Mucosa of rectum (tissue), 2 donors: ENCODE measurements around the gene AJUBA.

Experiments used
- H3K27ac ChIP-seq, 2 donors: one replicate each; pipeline ENCODE4 v1.7.0; 2013; ENCODE audit warnings: inconsistent platforms in 2 of 2, low read depth in 2 of 2, low read length in 2 of 2
- H3K27me3 ChIP-seq, 2 donors: one replicate each; pipeline ENCODE4 v1.7.0; 2013; ENCODE audit warnings: low read length in 2 of 2; ENCODE audit not compliant: control insufficient read depth in 2 of 2, insufficient read depth in 2 of 2
- H3K36me3 ChIP-seq, 2 donors: one replicate each; pipeline ENCODE4 v1.7.0; 2013; ENCODE audit warnings: low read length in 2 of 2; ENCODE audit not compliant: control insufficient read depth in 2 of 2, insufficient read depth in 2 of 2
- H3K4me1 ChIP-seq, 2 donors: one replicate each; pipeline ENCODE4 v1.7.0; 2013; ENCODE audit warnings: low read length in 2 of 2, mild to moderate bottlenecking in 1 of 2; ENCODE audit not compliant: control insufficient read depth in 2 of 2, insufficient read depth in 2 of 2
- H3K4me3 ChIP-seq, 2 donors: one replicate each; pipeline ENCODE4 v1.7.0; 2013; ENCODE audit warnings: low read length in 2 of 2
- H3K9ac ChIP-seq, 2 donors: one replicate each; pipeline ENCODE4 v1.7.0; 2013; ENCODE audit warnings: low read length in 2 of 2, low read depth in 1 of 2, mild to moderate bottlenecking in 1 of 2
- H3K9me3 ChIP-seq, 2 donors: one replicate each; pipeline ENCODE4 v1.7.0; 2013; ENCODE audit warnings: low read length in 2 of 2; ENCODE audit not compliant: control insufficient read depth in 2 of 2
- donor health status: healthy.
- donor health status: Normal muscosa, but diverticular disease.

Gene AJUBA

GRCh38 chr14:22982477-22983245 lies at the start of gene AJUBA:
Gene AJUBA (minus strand): TSS chr14:22982551. CDS start chr14:22982266, 285 bp downstream.
- Histone ChIP-seq H3K27ac (peak within 1 kb of the TSS in 1 of 2 donors; percentile 32), H3K9ac (peak within 1 kb of the TSS; percentile 56 to 61), H3K27me3 (peaks cover 4 to 5% of the 10 kb centered on the region in 2 donors)

DNA sequence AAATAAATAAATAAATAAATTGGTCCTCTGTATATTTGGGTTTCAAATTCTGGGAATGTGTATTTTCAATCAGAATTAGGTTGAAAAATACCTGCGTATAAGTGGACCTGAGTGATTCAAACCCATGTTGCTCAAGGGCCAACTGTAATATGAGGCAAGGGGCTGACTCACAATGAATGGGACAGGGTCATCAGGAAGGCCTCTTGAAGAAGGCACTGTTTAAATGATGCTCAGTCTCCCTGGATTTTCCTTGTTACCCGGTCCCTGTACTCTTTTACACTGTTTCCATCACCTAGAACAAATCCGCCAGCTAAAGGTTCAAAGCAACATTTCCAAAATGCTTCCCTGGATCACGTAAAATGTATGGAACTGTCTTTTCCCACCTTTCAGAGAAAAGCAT lies 48.6 kb upstream of the AJUBA start:
- no peak overlapping the region for H3K27ac ChIP-seq
- H3K27me3 ChIP-seq, result no peaks in the 10 kb centered on the region
- H3K9ac ChIP-seq, result no peak overlapping the region
- no peaks in the 10 kb centered on the region for H3K9me3 ChIP-seq
- H3K36me3 ChIP-seq, result peaks cover 21 to 22% of the 10 kb centered on the region in 2 donors
- H3K4me3 ChIP-seq, result no peak overlapping the region
- peaks cover 11 to 12% of the 10 kb centered on the region in 2 donors for H3K4me1 ChIP-seq

More at GRCh38 chr14:22982477-22983245, at the start of gene AJUBA:
- peak within 1 kb of the TSS; percentile 77 to 87 for H3K4me3 ChIP-seq
- H3K4me1 ChIP-seq, result peaks cover 17% of the 10 kb centered on the region in 2 donors
- no peaks in the 10 kb centered on the region for H3K9me3 ChIP-seq
- peaks cover 0 to 2% of the 10 kb centered on the region in 2 donors for H3K36me3 ChIP-seq

DNA sequence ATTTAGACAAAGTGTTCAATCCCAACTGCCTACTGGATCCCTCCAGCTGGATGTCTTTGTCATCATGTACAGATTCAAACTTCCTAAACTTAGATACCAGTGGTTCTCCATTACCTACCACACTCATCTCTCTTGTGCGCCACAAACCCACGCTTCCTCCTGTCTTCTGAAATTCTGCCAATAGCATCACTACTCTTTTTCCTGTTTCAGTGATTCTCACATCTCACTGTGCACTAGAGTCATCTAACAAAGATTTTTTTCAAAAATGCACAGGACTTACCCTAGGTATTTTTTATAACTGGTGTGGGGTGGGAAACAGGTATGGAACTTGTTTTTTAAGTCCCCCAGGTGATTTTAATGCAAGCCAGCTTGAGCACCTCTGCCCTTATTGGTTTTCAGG lies 46.4 kb upstream of the AJUBA start:
- H3K4me3 ChIP-seq, result no peak overlapping the region
- H3K36me3 ChIP-seq, result peaks cover 29 to 33% of the 10 kb centered on the region in 2 donors
- no peak overlapping the region for H3K27ac ChIP-seq
- no peak overlapping the region for H3K9ac ChIP-seq
- peaks cover 6 to 9% of the 10 kb centered on the region in 2 donors for H3K4me1 ChIP-seq
- no peaks in the 10 kb centered on the region for H3K27me3 ChIP-seq
- no peaks in the 10 kb centered on the region for H3K9me3 ChIP-seq

GRCh38 chr14:23025151-23025814 lies 42.9 kb upstream of the AJUBA start:
- peaks cover 12 to 18% of the 10 kb centered on the region in 2 donors for H3K36me3 ChIP-seq
- H3K4me1 ChIP-seq, result peaks cover 0 to 2% of the 10 kb centered on the region in 2 donors
- H3K27me3 ChIP-seq, result no peaks in the 10 kb centered on the region
- H3K4me3 ChIP-seq, result no peak overlapping the region
- H3K27ac ChIP-seq, result no peak overlapping the region
- no peaks in the 10 kb centered on the region for H3K9me3 ChIP-seq
- H3K9ac ChIP-seq, result no peak overlapping the region

DNA sequence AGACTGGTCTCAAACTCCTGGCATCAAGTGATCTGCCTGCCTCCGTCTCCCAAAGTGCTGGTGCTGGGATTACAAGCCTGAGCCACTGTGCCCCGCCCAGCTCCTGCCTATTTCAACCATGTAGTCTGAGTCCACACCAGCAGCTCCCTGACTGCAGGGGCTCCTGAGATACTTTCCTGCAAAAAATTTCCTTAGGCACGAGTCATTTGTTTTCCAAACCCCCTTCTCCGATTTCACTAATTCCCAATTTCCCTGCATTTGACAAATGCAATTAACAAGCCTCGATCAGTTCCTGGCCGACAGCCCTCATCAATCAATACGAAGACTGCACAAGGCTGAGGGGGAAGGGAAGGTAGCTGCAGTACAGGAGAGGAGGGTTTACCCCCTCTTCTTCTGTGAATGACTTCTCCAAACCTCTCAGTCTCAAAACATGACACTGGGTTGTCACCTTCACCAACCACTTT lies 42.3 kb upstream of the AJUBA start:
- Histone ChIP-seq H3K9ac (no peak overlapping the region), H3K36me3 (peaks cover 12 to 18% of the 10 kb centered on the region in 2 donors), H3K4me1 (peaks cover 0 to 2% of the 10 kb centered on the region in 2 donors), H3K27ac (no peak overlapping the region), H3K9me3 (no peaks in the 10 kb centered on the region), H3K4me3 (no peak overlapping the region), H3K27me3 (no peaks in the 10 kb centered on the region)

GRCh38 chr14:23023795-23024152 lies 41.4 kb upstream of the AJUBA start:
- Histone ChIP-seq H3K9ac (no peak overlapping the region), H3K9me3 (no peaks in the 10 kb centered on the region), H3K27me3 (no peaks in the 10 kb centered on the region), H3K36me3 (peaks cover 11 to 18% of the 10 kb centered on the region in 2 donors), H3K4me3 (no peak overlapping the region), H3K4me1 (no peaks in the 10 kb centered on the region), H3K27ac (no peak overlapping the region)

DNA sequence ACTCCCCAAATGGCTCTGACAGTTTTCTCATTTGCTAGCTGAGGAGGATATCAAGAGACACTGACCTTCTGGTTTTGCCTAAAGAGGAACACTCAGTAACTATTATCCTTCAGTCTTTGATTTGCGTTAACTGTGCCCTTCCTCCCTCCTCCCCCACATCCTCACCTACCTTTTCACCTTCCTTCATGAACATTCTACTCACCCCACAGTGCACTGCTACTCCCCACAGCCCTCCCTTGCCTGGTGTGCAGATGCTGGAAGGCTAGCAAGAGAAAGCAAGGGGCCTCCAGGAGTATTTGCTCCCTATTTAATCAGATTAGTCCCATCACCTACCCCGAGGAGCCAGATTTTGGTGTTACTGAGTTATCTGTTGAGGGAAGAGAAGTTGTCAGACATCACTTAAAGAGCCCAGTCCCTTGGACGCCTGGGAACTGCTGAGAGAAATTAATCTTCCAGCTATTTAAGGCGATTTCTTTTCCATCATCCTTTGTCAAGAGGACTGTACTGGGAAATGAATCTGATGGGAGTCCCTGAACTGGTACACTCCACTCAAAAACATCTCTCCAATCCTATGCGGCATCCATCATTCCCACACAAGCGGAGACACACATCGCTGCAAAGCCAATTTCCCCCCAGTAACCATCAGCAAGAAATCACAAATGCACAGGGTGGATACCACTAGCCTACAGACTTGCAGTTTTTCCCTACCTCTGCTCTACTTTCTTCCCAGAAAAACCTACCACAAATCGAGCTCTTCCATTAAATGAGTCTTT lies 40.9 kb upstream of the AJUBA start:
- no peak overlapping the region for H3K27ac ChIP-seq
- no peak overlapping the region for H3K4me3 ChIP-seq
- H3K4me1 ChIP-seq, result no peaks in the 10 kb centered on the region
- peaks cover 10 to 16% of the 10 kb centered on the region in 2 donors for H3K36me3 ChIP-seq
- no peaks in the 10 kb centered on the region for H3K27me3 ChIP-seq
- H3K9ac ChIP-seq, result no peak overlapping the region
- H3K9me3 ChIP-seq, result no peaks in the 10 kb centered on the region

- H3K4me1 ChIP-seq, result no peaks in the 10 kb centered on the region
- no peak overlapping the region for H3K4me3 ChIP-seq
- no peaks in the 10 kb centered on the region for H3K9me3 ChIP-seq
- H3K27me3 ChIP-seq, result no peaks in the 10 kb centered on the region
- peaks cover 10 to 16% of the 10 kb centered on the region in 2 donors for H3K36me3 ChIP-seq
- no peak overlapping the region for H3K9ac ChIP-seq
- H3K27ac ChIP-seq, result no peak overlapping the region
These were observed 39.6 kb upstream of the AJUBA start for GRCh38 chr14:23021889-23022442.

DNA sequence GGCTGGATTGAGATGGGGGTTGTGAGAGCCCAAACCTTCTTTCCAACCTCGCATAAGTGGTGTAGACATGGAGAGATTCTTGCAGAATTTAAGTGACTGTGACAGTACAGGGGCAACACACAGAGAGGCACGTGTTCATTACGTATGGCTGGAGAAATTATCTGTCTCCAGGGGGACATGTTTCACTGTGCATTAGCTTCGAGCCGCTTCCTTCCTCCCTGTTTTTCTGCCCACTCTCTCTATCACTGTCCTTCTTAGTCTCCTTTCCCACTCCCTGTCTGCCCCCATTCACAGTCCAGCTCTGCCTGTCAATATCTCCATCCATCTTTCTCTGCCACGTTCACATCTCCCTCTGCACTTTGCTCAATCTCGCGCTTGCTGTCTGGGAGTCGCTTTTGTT lies 39.1 kb upstream of the AJUBA start:
- Histone ChIP-seq H3K4me1 (no peaks in the 10 kb centered on the region), H3K9ac (no peak overlapping the region), H3K27me3 (no peaks in the 10 kb centered on the region), H3K36me3 (peaks cover 10 to 14% of the 10 kb centered on the region in 2 donors), H3K27ac (no peak overlapping the region), H3K4me3 (no peak overlapping the region), H3K9me3 (no peaks in the 10 kb centered on the region)
